Measurements from ENCODE around the gene CYP19A1. TPM values are rescaled to one million over a fixed set of nuclear protein-coding genes. Genes with fewer than 3 reads are reported as not detected.

The CYP19A1 gene
- total RNA-seq (2021; ENCODE audit: unreplicated experiment) = not detected
- not detected for polyA plus RNA-seq (2012; ENCODE audit: insufficient read length)
- Bru-seq, nascent RNA = percentile 2 among the genes with signal in this experiment
- percentile 2 among the genes with signal in this experiment for BruChase-seq, experiment 1, labeled RNA remaining after a 2-hour chase
- BruChase-seq, experiment 2, labeled RNA remaining after a 6-hour chase = not detected
- long read RNA-seq, partial matches to known transcripts = 0 of 2 reads
- long read RNA-seq, other reads (novel, unspliced or antisense) = 2 of 2 reads

DNA sequence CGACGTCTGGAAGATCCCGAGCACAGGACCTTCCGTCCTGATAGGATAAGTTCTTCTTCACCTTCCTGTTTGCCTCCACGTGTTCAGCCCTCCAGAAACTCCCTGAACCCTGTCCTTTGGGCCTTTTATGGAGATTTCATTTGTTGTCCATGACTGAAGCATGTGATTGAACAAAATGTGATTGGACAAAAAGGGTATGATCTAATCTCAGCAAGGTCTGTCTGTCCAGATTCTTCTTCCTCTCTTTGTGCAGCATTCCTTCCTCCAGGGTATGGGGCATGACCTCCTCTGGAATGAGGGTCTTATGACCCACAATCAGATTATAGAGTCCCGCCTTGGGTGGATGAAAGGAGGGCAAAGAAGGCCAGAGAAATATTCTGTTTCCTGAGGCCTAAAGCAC lies at the start of gene CYP19A1:
Gene CYP19A1 (minus strand): TSS at position 101 of the 400 bp plus-strand sequence. CDS start 95,684 bp downstream, outside the sequence.
- H3K27me3 ChIP-seq (ENCODE audit: control insufficient read depth, insufficient read depth, low read length) = peaks cover 22% of the 10 kb centered on the region

DNA sequence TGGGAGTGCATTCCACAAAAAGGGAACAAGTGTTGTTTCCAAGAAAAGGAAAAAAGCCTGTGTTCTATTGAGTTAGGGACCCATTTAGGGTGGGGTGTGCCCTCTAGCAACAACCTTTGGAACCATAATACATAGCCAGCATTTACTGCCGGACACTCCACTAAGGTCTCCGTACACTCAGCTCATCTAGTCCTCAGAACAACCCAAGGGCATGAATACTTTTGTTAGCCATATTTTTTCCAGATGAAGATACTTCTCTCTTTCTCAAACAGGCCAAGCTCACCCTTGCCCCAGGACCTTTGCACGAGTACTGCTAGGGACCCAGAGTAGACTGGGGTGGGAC lies 49.3 kb upstream of the CYP19A1 start:
- CTCF ChIA-PET = no interaction called here
- Histone ChIP-seq H3K4me1 (ENCODE audit: control insufficient read depth, insufficient read depth, low read length) (no peaks in the 10 kb centered on the region), H3K27me3 (ENCODE audit: control insufficient read depth, insufficient read depth, low read length) (0 out of 2 replicates have a peak, but pooled peaks cover 5% of the 10 kb centered on the region), H3K27ac (ENCODE audit: low read length) (no peak overlapping the region), H3K4me3 (ENCODE audit: low read depth in 2 of 2, low read length in 2 of 2) (no peak overlapping the region), H3K9me3 (ENCODE audit: control insufficient read depth, insufficient read depth, low read depth, low read length) (no peaks in the 10 kb centered on the region), H3K36me3 (ENCODE audit: control insufficient read depth, insufficient read depth, low read length) (no peaks in the 10 kb centered on the region)
- no peak for TF ChIP-seq POLR2AphosphoS5 (IDR thresholded peaks at IDR 0.05; ENCODE audit: low read depth, low read length)
- TF ChIP-seq, protein P1, sequence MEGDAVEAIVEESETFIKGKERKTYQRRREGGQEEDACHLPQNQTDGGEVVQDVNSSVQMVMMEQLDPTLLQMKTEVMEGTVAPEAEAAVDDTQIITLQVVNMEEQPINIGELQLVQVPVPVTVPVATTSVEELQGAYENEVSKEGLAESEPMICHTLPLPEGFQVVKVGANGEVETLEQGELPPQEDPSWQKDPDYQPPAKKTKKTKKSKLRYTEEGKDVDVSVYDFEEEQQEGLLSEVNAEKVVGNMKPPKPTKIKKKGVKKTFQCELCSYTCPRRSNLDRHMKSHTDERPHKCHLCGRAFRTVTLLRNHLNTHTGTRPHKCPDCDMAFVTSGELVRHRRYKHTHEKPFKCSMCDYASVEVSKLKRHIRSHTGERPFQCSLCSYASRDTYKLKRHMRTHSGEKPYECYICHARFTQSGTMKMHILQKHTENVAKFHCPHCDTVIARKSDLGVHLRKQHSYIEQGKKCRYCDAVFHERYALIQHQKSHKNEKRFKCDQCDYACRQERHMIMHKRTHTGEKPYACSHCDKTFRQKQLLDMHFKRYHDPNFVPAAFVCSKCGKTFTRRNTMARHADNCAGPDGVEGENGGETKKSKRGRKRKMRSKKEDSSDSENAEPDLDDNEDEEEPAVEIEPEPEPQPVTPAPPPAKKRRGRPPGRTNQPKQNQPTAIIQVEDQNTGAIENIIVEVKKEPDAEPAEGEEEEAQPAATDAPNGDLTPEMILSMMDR (IDR thresholded peaks at IDR 0.05) = no peak
- TF ChIP-seq REST (IDR thresholded peaks at IDR 0.05; ENCODE audit: insufficient read depth in 1 of 2, low read depth in 2 of 2, low read length in 1 of 2) = no peak
- TF ChIP-seq TCF7L2 (IDR thresholded peaks at IDR 0.05; ENCODE audit: low read depth, low read length) = no peak
- no peak for TF ChIP-seq SIN3A (IDR thresholded peaks at IDR 0.05; ENCODE audit: borderline replicate concordance, insufficient read depth, low read depth, low read length)
- intact Hi-C loops (cut with micrococcal nuclease; ENCODE audit: unreplicated experiment) (no loop called here), in situ Hi-C loops (cut with HindIII; ENCODE audit: low pct_unique_long_range_greater_than_20kb, low sequenced_read_pairs) (no loop called here)
- no peak for DNase-seq (ENCODE audit: low read depth, low spot score)
- ATAC-seq = no peak
- BruUV-seq (replicated peaks) = no TSS peak
- POLR2A ChIA-PET = no interaction called here

More for the DNA sequence above, at the start of gene CYP19A1:
- Histone ChIP-seq H3K36me3 (ENCODE audit: control insufficient read depth, insufficient read depth, low read length) (no peaks in the 10 kb centered on the region), H3K9me3 (ENCODE audit: control insufficient read depth, insufficient read depth, low read depth, low read length) (no peaks in the 10 kb centered on the region), H3K4me1 (ENCODE audit: control insufficient read depth, insufficient read depth, low read length) (no peaks in the 10 kb centered on the region), H3K4me3 (ENCODE audit: low read depth in 2 of 2, low read length in 2 of 2) (no peak within 1 kb of the TSS), H3K27ac (ENCODE audit: low read length) (no peak within 1 kb of the TSS)
- ATAC-seq = no peak
- no TSS peak for BruUV-seq (replicated peaks)
- POLR2A ChIA-PET = no interaction called here
- no peak for DNase-seq (ENCODE audit: low read depth, low spot score)
- TF ChIP-seq REST (IDR thresholded peaks at IDR 0.05; ENCODE audit: insufficient read depth in 1 of 2, low read depth in 2 of 2, low read length in 1 of 2) (no peak), TCF7L2 (IDR thresholded peaks at IDR 0.05; ENCODE audit: low read depth, low read length) (no peak), SIN3A (IDR thresholded peaks at IDR 0.05; ENCODE audit: borderline replicate concordance, insufficient read depth, low read depth, low read length) (no peak), POLR2AphosphoS5 (IDR thresholded peaks at IDR 0.05; ENCODE audit: low read depth, low read length) (no peak)
- TF ChIP-seq, protein P1 (IDR thresholded peaks at IDR 0.05) = no peak
- CTCF ChIA-PET = no interaction called here
- intact Hi-C loops (cut with micrococcal nuclease; ENCODE audit: unreplicated experiment) = no loop called here
- in situ Hi-C loops (cut with HindIII; ENCODE audit: low pct_unique_long_range_greater_than_20kb, low sequenced_read_pairs) = no loop called here
